Stimulated activated CD8-positive, alpha-beta memory T cell treated with anti-CD3 and anti-CD28 coated beads, Interleukin-4, amount 100 ng/mL, for 24 hours (primary cell): ENCODE data around the gene AHR.
"Not testable (repeated sequence)": the region's sequence is repeated elsewhere in the genome, so short reads cannot be mapped to it uniquely, and the experiment has no call there.

ENCODE experiments used
- DNase-seq: peaks from one replicate; pipeline ENCODE4 v3.0.0-alpha.2; 2020; ENCODE audit warnings: low read depth

Gene AHR

GRCh38 chr7:17376595-17376994 lies 78.1 kb downstream of the AHR start:
- DNase-seq, result no peak

- DNase-seq, result no peak
Measured at GRCh38 chr7:17380736-17381662, 82.5 kb downstream of the AHR start.

DNA sequence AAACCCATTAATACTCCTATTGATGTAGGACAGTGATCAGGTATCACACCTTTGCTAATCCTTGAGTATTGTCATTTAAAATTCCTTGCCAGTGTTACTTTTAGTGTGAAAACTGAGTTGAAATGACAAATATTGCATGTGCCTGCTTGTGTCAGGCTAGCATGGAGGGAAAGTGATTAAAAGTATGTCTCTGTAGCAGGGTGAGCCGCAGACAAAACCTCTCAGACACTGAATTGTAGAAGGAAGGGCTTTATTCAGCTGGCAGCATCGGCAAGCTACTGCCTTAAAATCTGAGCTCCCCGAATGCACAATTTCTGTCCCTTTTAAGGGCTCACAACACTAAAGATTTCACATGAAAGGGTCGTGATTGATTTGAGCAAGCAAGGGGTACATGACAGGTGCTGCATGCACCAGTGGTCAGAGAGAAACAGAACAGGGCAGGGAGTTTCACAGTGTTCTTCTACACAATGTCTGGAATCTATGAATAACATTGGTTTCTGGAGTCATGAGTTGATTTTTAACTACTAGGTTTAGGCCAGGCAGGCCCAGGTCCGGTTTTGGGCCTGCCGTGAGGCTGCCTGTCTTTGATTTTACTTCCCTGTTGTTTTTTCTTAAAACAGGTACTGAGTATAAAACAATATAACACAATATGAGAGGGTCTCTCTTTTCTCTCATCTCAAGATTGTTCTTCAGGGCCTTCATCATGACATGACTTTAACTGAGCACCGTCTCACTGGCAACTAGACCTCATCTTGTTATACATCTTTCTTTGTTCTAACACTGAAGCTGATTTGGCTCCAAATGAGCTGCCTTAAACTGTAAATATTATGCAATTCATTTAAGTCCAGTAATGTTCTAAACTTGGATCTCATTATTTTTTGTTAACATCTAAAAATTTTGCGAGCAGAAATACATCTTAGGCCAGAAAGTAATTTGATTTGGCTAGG lies 84.2 kb downstream of the AHR start:
- DNase-seq, result not testable (repeated sequence)

DNA sequence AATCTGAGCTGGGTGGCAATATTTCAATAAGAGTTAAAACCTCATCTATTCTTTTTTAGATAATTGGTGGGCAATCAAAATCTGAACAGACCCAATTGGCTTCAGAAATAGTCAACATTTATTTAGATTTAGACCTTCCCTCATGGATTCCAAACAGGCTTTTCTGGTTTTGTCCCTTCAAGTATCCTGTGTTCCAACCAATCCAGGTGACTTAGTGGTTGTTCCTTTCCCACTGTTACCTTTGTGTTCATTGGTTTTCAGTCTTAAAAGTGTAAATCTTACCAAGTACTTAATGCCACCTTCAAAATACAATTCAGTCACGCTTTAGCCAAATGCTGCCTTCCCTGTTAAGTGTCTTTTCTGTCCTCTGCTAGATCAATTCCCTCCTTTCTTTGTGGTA lies 85.9 kb downstream of the AHR start:
- DNase-seq, result no peak

- DNase-seq, result no peak
Measured at GRCh38 chr7:17385612-17386011, 87.2 kb downstream of the AHR start.

GRCh38 chr7:17390392-17390791 lies 91.9 kb downstream of the AHR start:
- DNase-seq, result no peak

DNA sequence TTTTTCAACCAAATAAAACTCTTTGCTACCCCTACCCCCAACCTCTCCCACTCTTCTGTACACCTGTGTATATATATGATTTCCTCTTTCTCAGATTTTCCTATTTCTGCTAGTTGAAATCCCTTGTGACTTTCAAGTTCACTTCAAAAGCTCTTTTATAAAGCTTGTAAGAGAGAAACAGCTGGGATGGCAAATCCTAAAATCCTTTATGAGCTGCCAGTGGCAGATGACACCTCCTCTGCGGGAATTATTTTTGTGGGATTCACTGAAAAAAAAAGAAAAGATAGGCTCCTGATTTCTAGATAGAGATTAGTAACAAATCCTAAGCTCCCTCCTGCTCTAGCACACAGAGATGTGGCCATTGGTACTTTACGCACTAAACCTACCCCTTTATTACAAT lies 92.9 kb downstream of the AHR start:
- no peak for DNase-seq

GRCh38 chr7:17392846-17393245 lies 94.4 kb downstream of the AHR start:
- DNase-seq, result no peak

GRCh38 chr7:17394563-17394962 lies 96.1 kb downstream of the AHR start:
- not testable (repeated sequence) for DNase-seq
